Measurements from ENCODE around the gene LTA4H. TPM values are rescaled to one million over a fixed set of nuclear protein-coding genes. Genes with fewer than 3 reads are reported as not detected.

LTA4H gene
- total RNA-seq, 1 donor from 2014 or later, result 266 TPM

- H3K79me2 ChIP-seq (ENCODE audit: low read depth), result no peaks in the 10 kb centered on the region
- H3K27me3 ChIP-seq, result no peaks in the 10 kb centered on the region
- TF ChIP-seq EZH2 (IDR thresholded peaks at IDR 0.05) (no peak), CTCF (IDR thresholded peaks at IDR 0.05) (no peak), EZH2phosphoT487 (IDR thresholded peaks at IDR 0.05) (no peak)
- no peaks in the 10 kb centered on the region for H3K9me3 ChIP-seq (ENCODE audit: low read depth)
- peaks cover 2% of the 10 kb centered on the region for H3K36me3 Mint-ChIP-seq
- H4K20me1 ChIP-seq (ENCODE audit: low read depth), result no peaks in the 10 kb centered on the region
- H3K9ac ChIP-seq, result no peak overlapping the region
- DNase-seq (ENCODE audit: low spot score), result no peak
- H3K4me3 Mint-ChIP-seq, result no peak overlapping the region
- peaks cover 4% of the 10 kb centered on the region for H3K4me1 ChIP-seq
- no peaks in the 10 kb centered on the region for H3K9me3 Mint-ChIP-seq
- H3K4me3 ChIP-seq, result no peak overlapping the region
- H3K27ac ChIP-seq, result no peak overlapping the region
- H3K36me3 ChIP-seq, result no peaks in the 10 kb centered on the region
- H3K4me2 ChIP-seq, result no peak overlapping the region
- no peak overlapping the region for H3K27ac Mint-ChIP-seq
- no peak overlapping the region for H2AFZ ChIP-seq (replicated peaks)
- H3F3A ChIP-seq (ENCODE audit: low read depth), result peaks cover 17% of the 10 kb centered on the region
- peaks cover 2% of the 10 kb centered on the region for H3K4me1 Mint-ChIP-seq
- peaks cover 3% of the 10 kb centered on the region for H3K27me3 Mint-ChIP-seq (ENCODE audit: insufficient read depth, low read depth)
Observed at GRCh38 chr12:95995238-95996031, 40.0 kb downstream of the LTA4H start.

GRCh38 chr12:95994476-95994875, 40.9 kb downstream of the LTA4H start:
- H3K36me3 Mint-ChIP-seq, result no peaks in the 10 kb centered on the region
- no peaks in the 10 kb centered on the region for H3K9me3 Mint-ChIP-seq
- H3K36me3 ChIP-seq, result no peaks in the 10 kb centered on the region
- no peaks in the 10 kb centered on the region for H3K27me3 ChIP-seq
- H3K27ac ChIP-seq, result no peak overlapping the region
- TF ChIP-seq EZH2phosphoT487 (IDR thresholded peaks at IDR 0.05) (no peak), CTCF (IDR thresholded peaks at IDR 0.05) (no peak), EZH2 (IDR thresholded peaks at IDR 0.05) (no peak)
- no peak for DNase-seq (ENCODE audit: low spot score)
- H3K9me3 ChIP-seq (ENCODE audit: low read depth), result no peaks in the 10 kb centered on the region
- no peak overlapping the region for H2AFZ ChIP-seq (replicated peaks)
- no peaks in the 10 kb centered on the region for H3K79me2 ChIP-seq (ENCODE audit: low read depth)
- H3K4me2 ChIP-seq, result no peak overlapping the region
- H3K4me3 Mint-ChIP-seq, result no peak overlapping the region
- H3K27me3 Mint-ChIP-seq (ENCODE audit: insufficient read depth, low read depth), result no peaks in the 10 kb centered on the region
- peaks cover 12% of the 10 kb centered on the region for H3K4me1 ChIP-seq
- H3K9ac ChIP-seq, result no peak overlapping the region
- H3K27ac Mint-ChIP-seq, result no peak overlapping the region
- H4K20me1 ChIP-seq (ENCODE audit: low read depth), result no peaks in the 10 kb centered on the region
- no peak overlapping the region for H3K4me3 ChIP-seq
- H3K4me1 Mint-ChIP-seq, result peaks cover 5% of the 10 kb centered on the region
- peaks cover 12% of the 10 kb centered on the region for H3F3A ChIP-seq (ENCODE audit: low read depth)

GRCh38 chr12:95993907-95994306, 41.5 kb downstream of the LTA4H start:
- no peaks in the 10 kb centered on the region for H3K9me3 Mint-ChIP-seq
- Histone ChIP-seq H3K4me1 (peaks cover 16% of the 10 kb centered on the region), H3K79me2 (ENCODE audit: low read depth) (no peaks in the 10 kb centered on the region), H3F3A (ENCODE audit: low read depth) (peaks cover 6% of the 10 kb centered on the region), H3K27ac (no peak overlapping the region), H3K9ac (no peak overlapping the region), H3K27me3 (no peaks in the 10 kb centered on the region), H3K4me2 (no peak overlapping the region), H2AFZ (replicated peaks) (no peak overlapping the region), H4K20me1 (ENCODE audit: low read depth) (no peaks in the 10 kb centered on the region), H3K36me3 (no peaks in the 10 kb centered on the region), H3K4me3 (no peak overlapping the region), H3K9me3 (ENCODE audit: low read depth) (no peaks in the 10 kb centered on the region)
- no peak overlapping the region for H3K27ac Mint-ChIP-seq
- H3K4me3 Mint-ChIP-seq, result no peak overlapping the region
- no peak for TF ChIP-seq EZH2phosphoT487 (IDR thresholded peaks at IDR 0.05)
- TF ChIP-seq CTCF (IDR thresholded peaks at IDR 0.05), result no peak
- no peak for TF ChIP-seq EZH2 (IDR thresholded peaks at IDR 0.05)
- H3K36me3 Mint-ChIP-seq, result no peaks in the 10 kb centered on the region
- peaks cover 7% of the 10 kb centered on the region for H3K4me1 Mint-ChIP-seq
- H3K27me3 Mint-ChIP-seq (ENCODE audit: insufficient read depth, low read depth), result peaks cover under 1% of the 10 kb centered on the region
- no peak for DNase-seq (ENCODE audit: low spot score)
